A673 (cell line): Measurements from ENCODE around the gene DENND4C. TPM values are rescaled to one million over a fixed set of nuclear protein-coding genes. Genes with fewer than 3 reads are reported as not detected.

Experiments
- BruUV-seq: library from RNA; stranded (reverse); fragments of 400-500 nt; replicated peaks from 2 replicates; lab custom pipeline; 2021; lab: Mats Ljungman, UMichigan
- CTCF ChIA-PET: fragments of 300-600 bp; sonication (Branson Sonifier 250); formaldehyde crosslinking; loops from one replicate; lab custom pipeline; 2022; ENCODE audit warnings: antibody characterized with exemption; lab: Charles Lee
- POLR2A ChIA-PET: fragments of 300-600 bp; sonication (Branson Sonifier 250); formaldehyde crosslinking; loops from one replicate; lab custom pipeline; 2022; ENCODE audit warnings: antibody characterized with exemption; ENCODE audit not compliant: low non-redundant PET; lab: Charles Lee
- DNase-seq: peaks from one replicate; pipeline ENCODE4 v3.0.0-alpha.2; 2015; ENCODE audit warnings: low spot score
- H3K27ac ChIP-seq: fragments of 200-600 bp; sonication (generic); 2 replicates; pipeline ENCODE4 v1.5.1; 2016; ENCODE audit warnings: mixed run types, low read depth, mild to moderate bottlenecking, mixed read lengths, antibody characterized with exemption, low read length; ENCODE audit not compliant: poor library complexity, severe bottlenecking
- H3K27me3 ChIP-seq: fragments of 200-600 bp; sonication (generic); replicated peaks from 2 replicates; pipeline ENCODE4 v1.6.1; 2017; ENCODE audit warnings: mixed run types, low read depth, mild to moderate bottlenecking, mixed read lengths, antibody characterized with exemption, low read length; ENCODE audit not compliant: insufficient read depth, poor library complexity
- H3K36me3 ChIP-seq: fragments of 200-600 bp; sonication (generic); 2 replicates; pipeline ENCODE4 v1.6.1; 2016; ENCODE audit warnings: mixed run types, mild to moderate bottlenecking, mixed read lengths, antibody characterized with exemption, low read length; ENCODE audit not compliant: insufficient read depth, poor library complexity, severe bottlenecking
- H3K4me1 ChIP-seq: fragments of 200-600 bp; sonication (generic); 2 replicates; pipeline ENCODE4 v1.6.1; 2017; ENCODE audit warnings: mixed run types, mild to moderate bottlenecking, mixed read lengths, antibody characterized with exemption, low read length; ENCODE audit not compliant: insufficient read depth, poor library complexity, severe bottlenecking
- H3K4me3 ChIP-seq: fragments of 200-600 bp; sonication (generic); 2 replicates; pipeline ENCODE4 v1.5.1; 2016; ENCODE audit warnings: low read depth, mixed run types, mild to moderate bottlenecking, mixed read lengths, low read length; ENCODE audit not compliant: poor library complexity, severe bottlenecking
- H3K9me3 ChIP-seq: fragments of 200-600 bp; sonication (generic); 2 replicates; pipeline ENCODE4 v1.6.1; 2016; ENCODE audit warnings: mixed run types, low read depth, mild to moderate bottlenecking, mixed read lengths, antibody characterized with exemption, low read length; ENCODE audit not compliant: poor library complexity, severe bottlenecking
- EZH2 ChIP-seq: fragments of 200-600 bp; sonication (generic); IDR thresholded peaks from 2 replicates; pipeline ENCODE4 v1.6.1; 2017; ENCODE audit warnings: borderline replicate concordance, low read depth, mild to moderate bottlenecking, mixed read lengths, antibody characterized with exemption, low read length; ENCODE audit not compliant: poor library complexity, severe bottlenecking
- intact Hi-C: fragments of 100-400 bp; cut with micrococcal nuclease; formaldehyde crosslinking; loops from one replicate; pipeline ENCODE4 v1.10.0; 2022; ENCODE audit not compliant: unreplicated experiment
- total RNA-seq: library from RNA; stranded (reverse); gene quantifications from 2 replicates; pipeline ENCODE4 v1.2.3, GENCODE V29; 2021
- TF ChIP-seq, protein P1 (sequence below): fragments of 300-800, 200-600 bp; sonication (generic); conservative IDR thresholded peaks from 2 replicates; pipeline ENCODE4 v1.5.1; 2017; ENCODE audit warnings: low read depth, mild to moderate bottlenecking, antibody characterized with exemption, low read length, moderate library complexity, mixed read lengths

Gene DENND4C
- total RNA-seq, 1 experiment from 2014 or later, result 13.9 TPM

DNA sequence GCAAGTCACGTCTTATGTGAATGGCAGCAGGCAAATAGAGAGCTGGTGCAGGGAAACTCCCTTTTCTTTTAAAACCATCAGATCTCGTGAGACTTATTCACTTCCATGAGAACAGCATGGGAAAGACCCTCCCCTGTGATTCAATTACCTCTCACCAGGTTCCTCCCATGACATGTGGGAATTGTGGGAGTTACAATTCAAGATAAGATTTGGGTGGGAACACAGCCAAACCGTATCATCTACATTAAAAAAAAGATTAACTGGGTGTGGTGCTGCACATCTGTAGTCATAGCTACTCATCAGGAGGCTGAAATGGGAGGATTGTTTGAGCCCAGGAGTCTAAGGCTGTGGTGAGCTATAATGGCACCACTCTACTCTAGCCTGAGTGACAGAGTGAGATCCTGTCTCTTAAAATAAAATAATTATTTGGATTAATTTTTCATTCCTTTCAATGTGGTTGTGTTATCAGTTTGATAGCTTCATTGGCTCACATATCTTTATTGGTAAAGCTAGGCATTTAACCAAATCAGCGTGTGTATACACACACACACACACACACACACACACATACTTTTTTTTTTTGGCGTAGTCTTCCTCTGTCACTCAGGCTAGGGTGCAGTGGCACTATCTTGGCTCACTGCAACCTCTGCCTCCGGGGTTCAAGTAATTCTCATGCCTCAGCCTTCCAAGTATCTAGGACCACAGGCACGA lies 21.8 kb downstream of the DENND4C start:
- no peaks in the 10 kb centered on the region for H3K36me3 ChIP-seq
- TF ChIP-seq EZH2, result no peak
- TF ChIP-seq, protein P1, sequence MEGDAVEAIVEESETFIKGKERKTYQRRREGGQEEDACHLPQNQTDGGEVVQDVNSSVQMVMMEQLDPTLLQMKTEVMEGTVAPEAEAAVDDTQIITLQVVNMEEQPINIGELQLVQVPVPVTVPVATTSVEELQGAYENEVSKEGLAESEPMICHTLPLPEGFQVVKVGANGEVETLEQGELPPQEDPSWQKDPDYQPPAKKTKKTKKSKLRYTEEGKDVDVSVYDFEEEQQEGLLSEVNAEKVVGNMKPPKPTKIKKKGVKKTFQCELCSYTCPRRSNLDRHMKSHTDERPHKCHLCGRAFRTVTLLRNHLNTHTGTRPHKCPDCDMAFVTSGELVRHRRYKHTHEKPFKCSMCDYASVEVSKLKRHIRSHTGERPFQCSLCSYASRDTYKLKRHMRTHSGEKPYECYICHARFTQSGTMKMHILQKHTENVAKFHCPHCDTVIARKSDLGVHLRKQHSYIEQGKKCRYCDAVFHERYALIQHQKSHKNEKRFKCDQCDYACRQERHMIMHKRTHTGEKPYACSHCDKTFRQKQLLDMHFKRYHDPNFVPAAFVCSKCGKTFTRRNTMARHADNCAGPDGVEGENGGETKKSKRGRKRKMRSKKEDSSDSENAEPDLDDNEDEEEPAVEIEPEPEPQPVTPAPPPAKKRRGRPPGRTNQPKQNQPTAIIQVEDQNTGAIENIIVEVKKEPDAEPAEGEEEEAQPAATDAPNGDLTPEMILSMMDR, result no peak
- H3K4me3 ChIP-seq, result no peak overlapping the region
- no TSS peak for BruUV-seq
- H3K27me3 ChIP-seq, result no peaks in the 10 kb centered on the region
- ChIA-PET POLR2A (no interaction called here), CTCF (no interaction called here)
- H3K9me3 ChIP-seq, result no peaks in the 10 kb centered on the region
- intact Hi-C loops, result no loop called here
- no peaks in the 10 kb centered on the region for H3K4me1 ChIP-seq
- no peak overlapping the region for H3K27ac ChIP-seq
- peak; percentile 4 for DNase-seq

DNA sequence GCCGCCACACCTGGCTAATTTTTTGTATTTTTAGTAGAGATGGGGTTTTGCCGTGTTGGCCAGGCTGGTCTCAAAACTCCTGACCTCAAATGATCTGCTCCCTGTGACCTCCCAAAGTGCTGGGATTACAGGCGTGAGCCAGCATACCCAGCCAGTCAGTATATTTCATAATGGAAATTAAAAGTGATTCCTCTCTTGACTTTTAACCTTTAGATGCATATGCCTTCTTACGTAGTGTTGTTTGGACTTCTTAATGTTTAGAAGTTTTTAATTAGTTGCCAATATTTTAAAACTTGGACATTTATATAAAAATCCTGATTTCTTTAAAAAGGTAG lies 22.4 kb downstream of the DENND4C start:
- BruUV-seq, result no TSS peak
- H3K4me3 ChIP-seq, result no peak overlapping the region
- H3K9me3 ChIP-seq, result no peaks in the 10 kb centered on the region
- CTCF ChIA-PET, result no interaction called here
- POLR2A ChIA-PET, result no interaction called here
- no peaks in the 10 kb centered on the region for H3K4me1 ChIP-seq
- H3K27me3 ChIP-seq, result no peaks in the 10 kb centered on the region
- no peak for DNase-seq
- intact Hi-C loops, result no loop called here
- TF ChIP-seq EZH2, result no peak
- TF ChIP-seq, protein P1, result no peak
- H3K36me3 ChIP-seq, result no peaks in the 10 kb centered on the region
- H3K27ac ChIP-seq, result no peak overlapping the region

GRCh38 chr9:19255112-19255511 lies 24.6 kb downstream of the DENND4C start:
- H3K9me3 ChIP-seq, result no peaks in the 10 kb centered on the region
- H3K4me3 ChIP-seq, result no peak overlapping the region
- ChIA-PET CTCF (no interaction called here), POLR2A (no interaction called here)
- intact Hi-C loops, result no loop called here
- no peak for DNase-seq
- H3K4me1 ChIP-seq, result no peaks in the 10 kb centered on the region
- no peaks in the 10 kb centered on the region for H3K36me3 ChIP-seq
- BruUV-seq, result no TSS peak
- no peak overlapping the region for H3K27ac ChIP-seq
- H3K27me3 ChIP-seq, result no peaks in the 10 kb centered on the region
- TF ChIP-seq EZH2, result no peak
- TF ChIP-seq, protein P1, result no peak
